Globus pallidus (tissue), 1 donor: Measurements from ENCODE around the gene TPO.
"Not testable (repeated sequence)": the region's sequence is repeated elsewhere in the genome, so short reads cannot be mapped to it uniquely, and the experiment has no call there.

ENCODE experiments used
- DNase-seq: peaks from one replicate; pipeline ENCODE4 v3.0.0-alpha.2; 2015; ENCODE audit warnings: low spot score

The TPO gene

GRCh38 chr2:1501991-1502390, 88.7 kb downstream of the TPO start:
- no peak for DNase-seq

- DNase-seq, result no peak
Observed at GRCh38 chr2:1502891-1503304, 89.6 kb downstream of the TPO start.

- no peak for DNase-seq
Observed at GRCh38 chr2:1503471-1504310, 90.4 kb downstream of the TPO start.

- no peak for DNase-seq
Observed at GRCh38 chr2:1504311-1504750, 91.1 kb downstream of the TPO start.

- DNase-seq, result no peak
Observed at GRCh38 chr2:1505031-1505441, 91.8 kb downstream of the TPO start.

GRCh38 chr2:1509271-1510065, 96.2 kb downstream of the TPO start:
- no peak for DNase-seq

- DNase-seq, result no peak
Observed at GRCh38 chr2:1510176-1510575, 96.9 kb downstream of the TPO start.

- no peak for DNase-seq
Observed at GRCh38 chr2:1511455-1511854, 98.2 kb downstream of the TPO start.

- DNase-seq, result no peak
Observed at GRCh38 chr2:1512321-1513289, 99.3 kb downstream of the TPO start.

- DNase-seq, result no peak
Observed at GRCh38 chr2:1514391-1515072, 101.3 kb downstream of the TPO start.

GRCh38 chr2:1515073-1515430, 101.8 kb downstream of the TPO start:
- DNase-seq, result no peak

GRCh38 chr2:1515986-1516797, 102.9 kb downstream of the TPO start:
- no peak for DNase-seq

- DNase-seq, result no peak
Observed at GRCh38 chr2:1516798-1517060, 103.5 kb downstream of the TPO start.

- not testable (repeated sequence) for DNase-seq
Observed at GRCh38 chr2:1517291-1517690, 104.0 kb downstream of the TPO start.

GRCh38 chr2:1517786-1518185, 104.5 kb downstream of the TPO start:
- no peak for DNase-seq

GRCh38 chr2:1518331-1518803, 105.1 kb downstream of the TPO start:
- no peak for DNase-seq

GRCh38 chr2:1518867-1519530, 105.7 kb downstream of the TPO start:
- no peak for DNase-seq

- no peak for DNase-seq
Observed at GRCh38 chr2:1521191-1521877, 108.1 kb downstream of the TPO start.
